ENCODE data around the gene KIF5A.
A peak's percentile ranks its signal among the peaks of the same experiment; 100 is the strongest.

The KIF5A gene

GRCh38 chr12:57535764-57536596, 13.9 kb upstream of the KIF5A start:
- no peak for DNase-seq

- no peak for DNase-seq
These were observed 13.3 kb upstream of the KIF5A start for GRCh38 chr12:57536597-57536942.

GRCh38 chr12:57539134-57539768, 10.6 kb upstream of the KIF5A start:
- no peak for DNase-seq

GRCh38 chr12:57541001-57541400, 8.8 kb upstream of the KIF5A start:
- no peak for DNase-seq

GRCh38 chr12:57541717-57542116, 8.1 kb upstream of the KIF5A start:
- DNase-seq: no peak

GRCh38 chr12:57543581-57543980, 6.3 kb upstream of the KIF5A start:
- DNase-seq: no peak

- no peak for DNase-seq
These were observed 3.9 kb upstream of the KIF5A start for GRCh38 chr12:57545809-57546437.

- DNase-seq: peak; percentile 88
These were observed 3.2 kb upstream of the KIF5A start, which contains the start of gene DCTN2 for GRCh38 chr12:57546438-57547287. Gene DCTN2, minus strand, starts transcription at chr12:57547192. Its CDS starts 129 bp downstream, at chr12:57547063.

GRCh38 chr12:57547288-57548012, 2.4 kb upstream of the KIF5A start:
- no peak for DNase-seq

- no peak for DNase-seq
These were observed 1.9 kb upstream of the KIF5A start for GRCh38 chr12:57548013-57548315.

GRCh38 chr12:57548488-57548887, 1.4 kb upstream of the KIF5A start:
- DNase-seq: no peak

- DNase-seq: no peak
These were observed 488 bp upstream of the KIF5A start for GRCh38 chr12:57549203-57549908.

- DNase-seq: no peak
These were observed 1.1 kb downstream of the KIF5A start for GRCh38 chr12:57550641-57551549.

GRCh38 chr12:57551637-57552305, 1.9 kb downstream of the KIF5A start:
- no peak for DNase-seq

GRCh38 chr12:57552306-57552651, 2.4 kb downstream of the KIF5A start:
- DNase-seq: no peak

- DNase-seq: no peak
These were observed 3.0 kb downstream of the KIF5A start for GRCh38 chr12:57552835-57553313.

GRCh38 chr12:57553343-57554202, 3.7 kb downstream of the KIF5A start:
- DNase-seq: no peak

GRCh38 chr12:57554453-57554852, 4.6 kb downstream of the KIF5A start:
- no peak for DNase-seq

GRCh38 chr12:57554897-57555296, 5.1 kb downstream of the KIF5A start:
- DNase-seq: no peak

All from stimulated activated CD4-positive, alpha-beta T cell treated with anti-CD3 and anti-CD28 coated beads, Interleukin-12 subunit alpha, Interleukin-12 subunit beta, amount 100 ng/mL, for 4 hours (primary cell).